GM18858 (cell line): Measurements from ENCODE around the gene ZIC5.
"Not testable (repeated sequence)": the region's sequence is repeated elsewhere in the genome, so short reads cannot be mapped to it uniquely, and the experiment has no call there.

ENCODE experiments used
- ATAC-seq: cut with Tn5 transposase; IDR thresholded peaks from one replicate; pipeline ENCODE4 v1.9.1; 2021; ENCODE audit not compliant: unreplicated experiment

Gene ZIC5

DNA sequence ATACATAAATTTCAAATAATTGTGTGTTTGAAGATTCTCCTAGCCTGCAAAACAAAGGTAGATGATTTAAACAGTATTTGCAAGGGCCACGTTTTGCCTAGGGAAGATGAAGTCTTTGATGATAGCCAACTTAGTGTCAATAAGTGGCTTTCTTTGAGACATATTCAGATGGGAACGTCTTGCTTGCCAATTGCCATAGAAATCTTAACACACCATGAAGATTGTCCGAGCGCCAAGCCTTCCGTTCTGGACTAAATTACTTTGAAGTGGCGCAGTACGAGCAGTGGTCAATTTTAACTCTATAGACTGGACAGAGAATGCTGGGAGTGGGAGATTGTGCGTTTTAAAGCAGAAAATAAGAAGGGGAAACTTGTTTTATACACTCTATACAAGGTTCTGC, 9.9 kb downstream of the ZIC5 start:
- ATAC-seq = no peak

DNA sequence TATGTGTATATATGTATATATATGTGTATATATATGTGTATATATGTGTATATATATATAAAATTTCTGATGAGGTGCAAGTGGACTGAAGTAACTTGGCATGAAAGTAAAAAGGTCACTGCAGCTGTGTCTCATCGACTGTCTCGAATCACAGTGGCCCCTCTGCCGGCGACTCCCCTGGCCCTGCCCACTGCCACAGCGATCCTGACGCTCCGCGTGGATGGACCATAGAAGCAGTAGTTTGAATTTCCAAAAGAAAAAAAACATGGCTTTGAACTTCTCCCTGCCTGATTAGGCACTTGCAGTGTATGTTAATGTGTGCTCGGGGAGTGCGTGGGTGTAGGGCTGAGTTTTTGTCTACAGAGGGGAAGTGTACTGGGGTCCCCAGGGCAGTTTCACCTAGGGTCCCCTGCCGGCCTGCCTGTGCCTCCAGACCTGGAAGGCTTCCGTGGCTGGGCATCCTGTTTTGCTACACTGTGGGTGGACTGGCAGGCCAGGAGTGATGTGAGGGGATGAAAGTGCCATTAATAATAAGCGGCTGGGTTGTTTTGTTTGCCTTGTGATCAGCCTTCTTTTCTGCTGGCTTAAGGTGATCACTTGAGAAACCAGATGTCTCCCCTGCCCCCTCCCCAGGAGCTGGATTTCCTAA, 10.8 kb downstream of the ZIC5 start:
- ATAC-seq = no peak

GRCh38 chr13:99959540-99960230, 11.9 kb downstream of the ZIC5 start:
- ATAC-seq = no peak

DNA sequence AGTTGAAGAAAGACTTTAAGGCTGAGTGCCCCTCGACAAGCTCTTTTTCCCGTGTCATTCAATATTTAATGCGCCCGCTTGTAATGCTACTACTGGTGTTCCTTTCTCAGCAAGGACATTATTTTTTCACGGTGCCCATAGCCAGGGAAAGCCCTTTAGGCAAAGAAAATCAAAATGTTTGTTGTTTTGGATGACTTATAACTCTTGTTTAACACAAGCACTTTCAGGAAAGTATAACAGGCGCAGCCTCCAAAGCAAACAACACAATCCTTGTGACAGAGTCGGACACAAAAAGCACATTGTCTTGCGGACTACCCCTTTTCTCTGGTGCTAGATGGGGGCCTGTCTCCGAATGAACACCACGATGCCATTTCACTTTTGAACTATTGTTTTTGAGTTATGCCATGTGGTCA, 12.4 kb downstream of the ZIC5 start:
- ATAC-seq = no peak

DNA sequence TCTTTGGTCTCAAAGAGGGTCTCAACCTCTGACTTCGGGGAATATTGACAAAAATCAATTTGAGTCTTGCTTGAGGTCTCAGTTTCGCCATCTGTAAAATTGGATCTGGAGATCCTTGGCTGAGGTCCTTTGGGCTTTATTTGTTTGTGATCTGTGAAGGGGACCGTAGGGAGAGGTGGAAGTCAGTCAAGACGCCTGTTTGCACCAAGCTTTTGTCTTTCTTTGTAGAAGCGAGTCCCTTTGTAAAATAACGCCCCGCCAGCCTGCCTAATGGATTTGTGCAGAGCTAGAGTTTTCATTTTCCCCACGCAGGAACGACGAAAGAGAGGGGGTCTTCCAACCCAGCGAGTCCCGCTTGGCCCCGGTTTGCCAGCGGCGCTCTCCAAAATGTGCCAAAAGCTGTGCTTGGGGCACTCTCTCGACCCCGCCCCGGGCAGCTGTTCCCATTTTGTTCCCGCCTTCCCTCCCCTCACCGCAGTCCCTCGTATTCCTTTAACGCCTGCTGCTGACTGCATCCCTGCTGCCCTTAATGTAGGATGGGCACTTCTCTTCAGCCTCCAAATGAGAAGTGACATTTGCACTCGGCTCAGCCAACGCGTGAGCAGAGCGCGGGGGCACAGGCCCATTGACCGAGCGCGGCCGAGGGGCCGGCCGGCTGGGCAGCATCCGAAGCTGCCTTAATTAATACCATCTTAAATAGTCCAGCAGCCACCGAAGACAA, 13.0 kb downstream of the ZIC5 start:
- ATAC-seq = no peak

GRCh38 chr13:99956473-99957349, 14.9 kb downstream of the ZIC5 start:
- ATAC-seq = no peak

DNA sequence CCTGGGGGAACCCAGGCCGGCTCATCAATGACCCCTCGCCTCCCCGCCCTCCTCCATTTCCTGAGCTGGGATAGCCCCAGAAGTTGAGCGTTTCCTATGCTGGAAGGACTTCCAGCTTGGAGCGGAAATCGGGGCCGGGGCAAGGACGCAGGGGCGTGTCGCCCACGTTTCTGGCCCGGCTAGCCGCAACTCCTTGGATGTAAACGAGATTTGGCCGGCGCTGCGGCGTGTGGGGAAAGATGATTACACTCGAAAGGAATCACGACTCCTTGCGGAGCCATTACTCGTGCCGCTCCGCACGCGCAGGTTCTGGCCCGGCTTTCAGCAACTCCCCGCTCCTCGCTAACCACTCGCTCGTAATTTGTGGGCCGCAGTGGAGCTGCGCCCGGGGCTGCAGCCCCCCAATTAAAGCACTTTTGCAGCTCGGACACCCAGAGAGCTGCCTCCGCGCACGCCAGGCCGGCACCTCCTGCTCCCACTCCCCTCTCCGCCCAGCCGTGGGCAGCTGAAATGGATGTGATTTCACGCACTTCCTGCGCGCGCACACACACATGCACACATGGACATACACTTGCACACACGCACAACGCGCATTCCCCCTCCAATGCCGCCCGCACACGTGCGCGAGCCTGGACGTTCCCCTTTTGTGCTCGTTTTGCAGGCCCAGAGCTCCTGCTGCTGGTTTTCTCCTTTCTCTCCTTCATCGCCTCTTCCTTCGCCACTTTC, 15.7 kb downstream of the ZIC5 start:
- ATAC-seq = no peak

- ATAC-seq = no peak
Observed at GRCh38 chr13:99955107-99955746, 16.3 kb downstream of the ZIC5 start.

- ATAC-seq = no peak
Observed at GRCh38 chr13:99953138-99953755, 18.3 kb downstream of the ZIC5 start.

- ATAC-seq = not testable (repeated sequence)
Observed at GRCh38 chr13:99951666-99952065, 19.9 kb downstream of the ZIC5 start.

DNA sequence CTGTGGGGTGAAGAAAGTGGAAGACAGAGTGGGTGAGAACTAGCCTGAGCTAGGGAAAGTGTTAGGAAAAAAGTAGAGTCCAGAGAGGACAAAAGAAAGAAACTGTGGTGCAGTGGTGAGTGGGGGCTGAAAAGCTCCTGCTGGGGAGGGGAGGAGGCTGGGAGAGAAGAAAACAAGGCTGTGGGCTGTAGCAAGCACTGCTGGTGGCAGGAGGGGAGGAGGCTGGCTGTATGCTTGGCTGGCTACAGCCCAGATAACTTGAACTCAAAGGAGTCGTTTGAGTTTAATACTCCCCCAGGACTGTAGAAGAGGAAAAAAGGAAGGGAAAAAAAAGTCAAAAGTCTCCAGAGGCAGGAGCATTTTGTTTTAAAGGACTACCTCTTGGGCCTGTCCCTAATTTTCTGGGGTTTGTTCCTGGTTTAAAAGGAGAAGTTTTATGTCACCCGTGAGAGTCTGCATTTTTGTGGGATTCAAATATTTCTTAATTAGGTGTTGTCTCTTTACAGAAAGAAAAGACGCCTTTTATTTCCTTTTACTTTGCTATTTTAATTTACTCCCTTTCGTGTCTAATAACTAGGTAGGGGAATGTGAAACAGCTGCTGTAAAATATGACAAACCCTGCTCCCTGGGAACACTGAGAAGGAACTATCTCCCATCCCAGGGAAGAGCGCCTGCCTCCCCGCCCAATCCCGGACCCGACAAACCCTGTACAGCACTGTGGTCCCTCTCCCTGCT, 21.7 kb downstream of the ZIC5 start:
- no peak for ATAC-seq

DNA sequence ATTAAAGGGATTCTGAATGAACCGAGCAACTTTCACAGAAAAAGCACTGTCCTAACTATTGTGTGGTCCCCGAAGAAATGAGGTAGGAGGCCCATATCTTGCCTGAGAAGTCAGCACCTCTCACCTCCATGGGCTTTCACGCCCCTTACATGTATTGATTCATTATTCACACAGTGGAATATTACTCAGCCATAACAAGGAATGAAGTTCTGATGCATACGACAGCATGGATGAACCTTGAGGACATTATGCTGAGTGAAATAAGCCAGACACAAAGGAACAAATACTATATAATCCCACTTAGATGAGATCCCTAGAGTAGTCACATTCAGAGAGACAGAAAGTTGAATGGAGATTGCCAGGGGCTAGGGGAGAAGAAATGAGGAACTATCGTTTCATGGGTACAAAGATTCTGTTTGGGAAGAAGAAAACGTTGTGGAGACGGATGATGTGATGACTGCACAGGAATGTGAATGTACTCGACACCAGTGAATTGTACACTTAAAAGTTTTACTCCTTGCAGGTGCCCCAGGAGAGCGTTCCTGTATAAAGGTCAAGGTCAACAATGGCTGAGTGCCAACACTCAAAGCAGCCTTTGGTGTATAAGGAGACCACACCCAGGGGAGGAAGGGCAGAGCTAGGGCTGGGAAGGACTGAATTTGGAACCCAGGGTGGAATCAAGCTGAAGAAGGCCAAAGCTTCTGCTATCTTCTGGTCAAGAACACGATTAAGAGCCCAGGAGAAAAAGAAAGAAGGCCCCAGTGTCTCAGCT, 22.5 kb downstream of the ZIC5 start:
- ATAC-seq = no peak

DNA sequence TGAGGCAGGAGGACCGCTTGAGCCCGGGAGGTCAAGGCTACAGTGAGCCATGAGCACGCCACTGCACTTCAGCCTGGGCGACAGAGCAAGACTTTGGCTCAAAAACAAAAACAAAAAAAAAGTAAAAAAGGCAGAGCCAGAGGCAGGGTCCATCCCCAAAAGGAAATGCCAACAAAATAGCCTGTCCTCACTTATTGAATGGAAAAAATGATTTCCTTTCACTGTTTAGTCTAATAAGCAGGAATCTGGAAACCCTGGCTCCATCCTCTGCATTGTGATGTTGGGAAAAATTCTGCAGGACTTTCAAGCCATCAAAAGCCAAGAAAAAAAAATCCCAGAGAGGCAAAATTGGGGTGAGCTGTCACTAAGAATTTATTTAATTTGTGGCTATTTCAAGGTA, 23.2 kb downstream of the ZIC5 start:
- no peak for ATAC-seq

- ATAC-seq = no peak
Observed at GRCh38 chr13:99947666-99948065, 23.9 kb downstream of the ZIC5 start.

DNA sequence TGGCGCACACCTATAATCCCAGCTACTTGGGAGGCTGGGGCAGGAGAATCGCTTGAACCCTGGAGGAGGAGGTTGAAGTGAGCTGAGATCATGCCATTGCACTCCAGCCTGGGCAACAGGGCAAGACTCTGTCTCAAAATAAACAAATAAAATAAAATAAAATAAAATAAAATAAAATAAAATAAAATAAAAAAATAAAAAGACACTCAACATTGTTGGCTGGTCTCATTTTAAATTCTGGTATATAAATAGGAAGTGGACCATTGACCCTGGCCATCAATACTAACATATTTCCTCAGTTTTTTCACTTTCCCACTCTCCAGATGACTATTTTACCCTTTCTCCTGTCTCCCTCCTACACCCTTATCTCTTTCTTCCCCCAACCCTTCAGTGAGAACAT, 26.1 kb downstream of the ZIC5 start:
- ATAC-seq = not testable (repeated sequence)

DNA sequence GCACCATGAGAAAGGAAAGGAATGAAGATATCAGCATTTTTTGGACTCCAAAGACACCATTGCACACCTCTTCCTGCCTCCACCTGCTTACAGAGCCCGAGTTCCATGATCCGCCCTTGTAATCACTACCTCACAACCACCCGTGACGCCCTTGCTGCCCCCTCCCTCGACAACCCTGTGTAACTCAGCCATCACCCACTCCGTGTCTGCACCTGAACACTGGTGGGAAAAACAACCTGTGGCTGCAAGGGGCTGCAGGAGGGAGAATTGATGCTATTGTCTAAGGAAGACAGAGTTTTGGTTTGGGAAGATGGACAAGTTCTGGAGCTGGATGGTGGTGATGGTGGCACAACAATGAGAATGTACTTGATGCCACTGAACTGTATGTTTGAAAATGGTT, 27.0 kb downstream of the ZIC5 start:
- ATAC-seq = no peak

- no peak for ATAC-seq
Observed at GRCh38 chr13:99944102-99944501, 27.5 kb downstream of the ZIC5 start.

- no peak for ATAC-seq
Observed at GRCh38 chr13:99941911-99942310, 29.7 kb downstream of the ZIC5 start.
